ENCODE measurements around the gene ACD.

Gene ACD

DNA sequence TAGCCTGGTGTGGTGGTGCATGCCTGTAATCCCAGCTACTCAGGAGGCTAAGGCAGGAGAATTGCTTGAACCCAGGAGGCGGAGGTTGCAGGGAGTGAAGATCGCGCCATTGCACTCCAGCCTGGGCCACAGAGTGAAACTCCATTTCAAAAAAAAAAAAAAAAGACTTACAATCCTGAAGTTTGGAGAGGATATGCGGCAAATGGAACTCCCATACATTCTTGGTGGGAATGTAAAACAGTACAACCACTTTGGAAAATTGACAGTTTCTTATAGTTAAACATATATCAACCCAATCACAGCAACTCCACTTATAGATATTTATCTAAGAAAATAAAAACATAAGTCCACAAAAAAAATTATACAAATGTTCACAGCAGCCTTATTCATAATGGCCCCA is 47.1 kb upstream of the ACD start:
- no peak overlapping the region for H4K8ac ChIP-seq (ENCODE audit: low read length)
- no peak overlapping the region for H2BK5ac ChIP-seq (ENCODE audit: low read depth, low read length, poor library complexity, severe bottlenecking)
- H3K27ac ChIP-seq (ENCODE audit: low read length, poor library complexity, severe bottlenecking): no peak overlapping the region
- no peak overlapping the region for H3K4me2 ChIP-seq (ENCODE audit: low read length, poor library complexity, severe bottlenecking)
- H2BK15ac ChIP-seq (ENCODE audit: low read depth, poor library complexity, severe bottlenecking): no peak overlapping the region
- no peak for DNase-seq
- no peak overlapping the region for H3K18ac ChIP-seq (ENCODE audit: low read depth in 1 of 2, low read length in 2 of 2)
- H3K36me3 ChIP-seq (ENCODE audit: control insufficient read depth in 1 of 2, insufficient read depth in 2 of 2, low read depth in 1 of 2, low read length in 2 of 2): peaks cover 0 to 4% of the 10 kb centered on the region in 2 experiments
- 100% methylated on average over 3 of the region's 4 CpGs for WGBS
- H3K4me3 ChIP-seq (ENCODE audit: insufficient read depth in 1 of 2, low read depth in 1 of 2, low read length in 2 of 2): no peak overlapping the region
- H2BK12ac ChIP-seq (ENCODE audit: low read length in 2 of 2): no peak overlapping the region
- no peak overlapping the region for H3K4ac ChIP-seq (ENCODE audit: low read depth in 1 of 2, low read length in 2 of 2)
- H3K4me1 ChIP-seq (ENCODE audit: control insufficient read depth, insufficient read depth, low read depth, low read length): no peaks in the 10 kb centered on the region
- no peak overlapping the region for H2AK5ac ChIP-seq (ENCODE audit: low read length, severe bottlenecking)
- no peak overlapping the region for H2AFZ ChIP-seq (ENCODE audit: low read depth, low read length)
- H3K23ac ChIP-seq (ENCODE audit: low read length in 2 of 2): no peak overlapping the region
- no peak overlapping the region for H2BK120ac ChIP-seq (ENCODE audit: low read depth, low read length)
- H3K14ac ChIP-seq (ENCODE audit: low read length in 2 of 2): no peak overlapping the region
- no peak overlapping the region for H3K9ac ChIP-seq (ENCODE audit: low read length)
- no peak overlapping the region for H4K91ac ChIP-seq (ENCODE audit: low read length)
- H3K27me3 ChIP-seq (ENCODE audit: control insufficient read depth in 1 of 2, insufficient read depth in 1 of 2, low read length in 2 of 2): no peaks in the 10 kb centered on the region
- peaks cover 16% of the 10 kb centered on the region for H3K79me1 ChIP-seq (replicated peaks; ENCODE audit: low read length, poor library complexity, severe bottlenecking)
- H3K9me3 ChIP-seq (ENCODE audit: control insufficient read depth, low read length): no peaks in the 10 kb centered on the region

DNA sequence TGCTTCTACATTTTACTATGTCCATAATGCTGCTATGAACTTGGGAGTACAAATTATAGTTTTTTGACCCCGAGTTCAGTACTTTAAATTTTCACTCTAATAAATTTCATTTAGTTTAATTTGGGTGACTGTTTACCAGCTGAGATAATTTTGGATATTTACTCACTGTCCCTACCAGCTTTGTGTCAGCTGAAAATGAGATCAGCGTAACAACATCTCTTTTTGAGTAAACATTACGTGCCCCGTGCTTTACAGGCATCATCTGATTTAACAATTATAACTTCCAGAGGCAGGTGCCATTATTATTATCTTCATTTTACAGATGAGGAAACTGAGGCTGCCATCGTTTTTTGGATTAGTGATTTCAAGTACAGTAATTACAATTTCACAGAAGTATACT is 44.0 kb upstream of the ACD start:
- no peak overlapping the region for H4K91ac ChIP-seq (ENCODE audit: low read length)
- no peak overlapping the region for H3K4me2 ChIP-seq (ENCODE audit: low read length, poor library complexity, severe bottlenecking)
- no peaks in the 10 kb centered on the region for H3K27me3 ChIP-seq (ENCODE audit: control insufficient read depth in 1 of 2, insufficient read depth in 1 of 2, low read length in 2 of 2)
- H2BK120ac ChIP-seq (ENCODE audit: low read depth, low read length): no peak overlapping the region
- H3K36me3 ChIP-seq (ENCODE audit: control insufficient read depth in 1 of 2, insufficient read depth in 2 of 2, low read depth in 1 of 2, low read length in 2 of 2): peaks cover 4 to 8% of the 10 kb centered on the region in 2 experiments
- H3K4me3 ChIP-seq (ENCODE audit: insufficient read depth in 1 of 2, low read depth in 1 of 2, low read length in 2 of 2): no peak overlapping the region
- no peak overlapping the region for H2BK12ac ChIP-seq (ENCODE audit: low read length in 2 of 2)
- no peak overlapping the region for H3K18ac ChIP-seq (ENCODE audit: low read depth in 1 of 2, low read length in 2 of 2)
- H3K4me1 ChIP-seq (ENCODE audit: control insufficient read depth, insufficient read depth, low read depth, low read length): no peaks in the 10 kb centered on the region
- no peak overlapping the region for H3K27ac ChIP-seq (ENCODE audit: low read length, poor library complexity, severe bottlenecking)
- no peak overlapping the region for H2AK5ac ChIP-seq (ENCODE audit: low read length, severe bottlenecking)
- H3K14ac ChIP-seq (ENCODE audit: low read length in 2 of 2): no peak overlapping the region
- no peak overlapping the region for H2BK15ac ChIP-seq (ENCODE audit: low read depth, poor library complexity, severe bottlenecking)
- H3K9me3 ChIP-seq (ENCODE audit: control insufficient read depth, low read length): no peaks in the 10 kb centered on the region
- H2AFZ ChIP-seq (ENCODE audit: low read depth, low read length): no peak overlapping the region
- no peak for DNase-seq
- 100% methylated on average over 3 of the region's 5 CpGs for WGBS
- H2BK5ac ChIP-seq (ENCODE audit: low read depth, low read length, poor library complexity, severe bottlenecking): no peak overlapping the region
- H4K8ac ChIP-seq (ENCODE audit: low read length): no peak overlapping the region
- H3K9ac ChIP-seq (ENCODE audit: low read length): no peak overlapping the region
- H3K79me1 ChIP-seq (replicated peaks; ENCODE audit: low read length, poor library complexity, severe bottlenecking): peaks cover 24% of the 10 kb centered on the region
- H3K23ac ChIP-seq (ENCODE audit: low read length in 2 of 2): no peak overlapping the region
- H3K4ac ChIP-seq (ENCODE audit: low read depth in 1 of 2, low read length in 2 of 2): no peak overlapping the region

DNA sequence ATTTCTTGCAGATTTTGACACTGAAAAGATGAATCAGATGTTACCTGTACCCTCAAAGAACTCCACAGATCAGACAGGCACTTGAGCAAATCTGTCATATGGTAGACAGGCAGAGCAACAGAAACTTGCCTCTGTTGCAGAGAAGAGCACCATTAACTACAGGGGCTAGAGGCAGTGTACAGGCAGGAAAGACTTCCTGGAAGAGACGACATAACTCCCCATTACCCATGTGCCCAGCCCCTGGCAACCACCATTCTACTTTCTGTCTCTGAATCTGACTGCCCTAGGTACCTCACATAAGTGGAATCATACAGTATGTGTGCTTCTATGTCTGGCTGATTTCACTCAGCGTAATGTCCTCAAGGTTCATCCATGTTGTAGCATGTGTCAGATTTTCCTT is 43.6 kb upstream of the ACD start:
- H2BK12ac ChIP-seq (ENCODE audit: low read length in 2 of 2): no peak overlapping the region
- no peaks in the 10 kb centered on the region for H3K4me1 ChIP-seq (ENCODE audit: control insufficient read depth, insufficient read depth, low read depth, low read length)
- no peak overlapping the region for H3K4me2 ChIP-seq (ENCODE audit: low read length, poor library complexity, severe bottlenecking)
- H2BK15ac ChIP-seq (ENCODE audit: low read depth, poor library complexity, severe bottlenecking): no peak overlapping the region
- WGBS: 96% methylated on average over 2 of the region's 2 CpGs
- no peak overlapping the region for H3K18ac ChIP-seq (ENCODE audit: low read depth in 1 of 2, low read length in 2 of 2)
- H3K27me3 ChIP-seq (ENCODE audit: control insufficient read depth in 1 of 2, insufficient read depth in 1 of 2, low read length in 2 of 2): no peaks in the 10 kb centered on the region
- H3K4ac ChIP-seq (ENCODE audit: low read depth in 1 of 2, low read length in 2 of 2): no peak overlapping the region
- H3K23ac ChIP-seq (ENCODE audit: low read length in 2 of 2): no peak overlapping the region
- DNase-seq: no peak
- H2BK120ac ChIP-seq (ENCODE audit: low read depth, low read length): no peak overlapping the region
- no peak overlapping the region for H4K8ac ChIP-seq (ENCODE audit: low read length)
- no peak overlapping the region for H2BK5ac ChIP-seq (ENCODE audit: low read depth, low read length, poor library complexity, severe bottlenecking)
- H2AK5ac ChIP-seq (ENCODE audit: low read length, severe bottlenecking): no peak overlapping the region
- H3K36me3 ChIP-seq (ENCODE audit: control insufficient read depth in 1 of 2, insufficient read depth in 2 of 2, low read depth in 1 of 2, low read length in 2 of 2): peaks cover 7 to 11% of the 10 kb centered on the region in 2 experiments
- no peak overlapping the region for H4K91ac ChIP-seq (ENCODE audit: low read length)
- peak overlapping the region in 1 of 2 experiments; percentile 26 for H3K14ac ChIP-seq (ENCODE audit: low read length in 2 of 2)
- H3K9me3 ChIP-seq (ENCODE audit: control insufficient read depth, low read length): no peaks in the 10 kb centered on the region
- peaks cover 24% of the 10 kb centered on the region for H3K79me1 ChIP-seq (replicated peaks; ENCODE audit: low read length, poor library complexity, severe bottlenecking)
- no peak overlapping the region for H3K27ac ChIP-seq (ENCODE audit: low read length, poor library complexity, severe bottlenecking)
- no peak overlapping the region for H2AFZ ChIP-seq (ENCODE audit: low read depth, low read length)
- H3K4me3 ChIP-seq (ENCODE audit: insufficient read depth in 1 of 2, low read depth in 1 of 2, low read length in 2 of 2): no peak overlapping the region
- H3K9ac ChIP-seq (ENCODE audit: low read length): no peak overlapping the region

DNA sequence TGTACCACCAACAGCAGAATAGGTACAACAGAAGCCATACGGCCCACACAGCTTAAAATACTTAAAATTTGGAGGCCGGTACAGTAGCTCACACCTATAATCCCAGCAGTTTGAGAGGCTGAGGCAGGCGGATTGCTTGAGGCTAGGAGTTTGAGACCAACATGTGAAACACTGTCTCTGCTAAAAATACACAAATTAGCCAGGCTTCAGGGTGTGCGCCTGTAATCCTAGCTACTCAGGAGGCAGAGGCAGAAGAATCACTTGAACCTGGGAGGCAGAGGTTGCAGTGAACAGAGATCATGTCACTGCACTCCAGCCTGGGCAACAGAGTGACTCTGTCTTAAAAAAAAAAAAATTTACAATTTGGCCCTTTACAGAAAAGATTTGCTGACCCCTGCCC is 42.1 kb upstream of the ACD start:
- Histone ChIP-seq H3K9me3 (ENCODE audit: control insufficient read depth, low read length) (no peaks in the 10 kb centered on the region), H3K18ac (ENCODE audit: low read depth in 1 of 2, low read length in 2 of 2) (no peak overlapping the region), H3K4me3 (ENCODE audit: insufficient read depth in 1 of 2, low read depth in 1 of 2, low read length in 2 of 2) (no peak overlapping the region), H3K9ac (ENCODE audit: low read length) (no peak overlapping the region), H2BK12ac (ENCODE audit: low read length in 2 of 2) (no peak overlapping the region), H3K27me3 (ENCODE audit: control insufficient read depth in 1 of 2, insufficient read depth in 1 of 2, low read length in 2 of 2) (no peaks in the 10 kb centered on the region), H2AFZ (ENCODE audit: low read depth, low read length) (no peak overlapping the region), H3K23ac (ENCODE audit: low read length in 2 of 2) (no peak overlapping the region), H2BK15ac (ENCODE audit: low read depth, poor library complexity, severe bottlenecking) (no peak overlapping the region), H3K14ac (ENCODE audit: low read length in 2 of 2) (no peak overlapping the region), H4K91ac (ENCODE audit: low read length) (no peak overlapping the region), H3K36me3 (ENCODE audit: control insufficient read depth in 1 of 2, insufficient read depth in 2 of 2, low read depth in 1 of 2, low read length in 2 of 2) (peaks cover 15 to 19% of the 10 kb centered on the region in 2 experiments), H2BK120ac (ENCODE audit: low read depth, low read length) (no peak overlapping the region), H2AK5ac (ENCODE audit: low read length, severe bottlenecking) (no peak overlapping the region), H2BK5ac (ENCODE audit: low read depth, low read length, poor library complexity, severe bottlenecking) (no peak overlapping the region), H3K27ac (ENCODE audit: low read length, poor library complexity, severe bottlenecking) (no peak overlapping the region), H3K4ac (ENCODE audit: low read depth in 1 of 2, low read length in 2 of 2) (no peak overlapping the region), H3K79me1 (replicated peaks; ENCODE audit: low read length, poor library complexity, severe bottlenecking) (peaks cover 22% of the 10 kb centered on the region), H4K8ac (ENCODE audit: low read length) (no peak overlapping the region), H3K4me2 (ENCODE audit: low read length, poor library complexity, severe bottlenecking) (no peak overlapping the region), H3K4me1 (ENCODE audit: control insufficient read depth, insufficient read depth, low read depth, low read length) (no peaks in the 10 kb centered on the region)
- 96% methylated on average over 4 of the region's 4 CpGs for WGBS
- no peak for DNase-seq
